Measurements from ENCODE around the gene UTRN. TPM values are rescaled to one million over a fixed set of nuclear protein-coding genes. Genes with fewer than 3 reads are reported as not detected.

UTRN gene
- polyA plus RNA-seq = 50.8 TPM
- long read RNA-seq, donor 1, partial matches to known transcripts = 0 of 1 reads
- long read RNA-seq, donor 1, other reads (novel, unspliced or antisense) = 0 of 1 reads
- long read RNA-seq, donor 2, partial matches to known transcripts = 27 of 27 reads
- long read RNA-seq, donor 2, other reads (novel, unspliced or antisense) = 0 of 27 reads
- long read RNA-seq, donor 3, partial matches to known transcripts = 0 of 3 reads
- long read RNA-seq, donor 3, other reads (novel, unspliced or antisense) = 0 of 3 reads
- long read RNA-seq, donor 4 = 0 reads
- long read RNA-seq, donor 5, partial matches to known transcripts = 0 of 1 reads
- long read RNA-seq, donor 5, other reads (novel, unspliced or antisense) = 0 of 1 reads
- long read RNA-seq, donor 6 = 0 reads
- long read RNA-seq, donor 7, partial matches to known transcripts = 0 of 1 reads
- long read RNA-seq, donor 7, other reads (novel, unspliced or antisense) = 0 of 1 reads
- long read RNA-seq, donor 8 = 0 reads
- long read RNA-seq, donor 9, partial matches to known transcripts = 0 of 1 reads
- long read RNA-seq, donor 9, other reads (novel, unspliced or antisense) = 0 of 1 reads
- long read RNA-seq, donor 10, partial matches to known transcripts = 24 of 24 reads
- long read RNA-seq, donor 10, other reads (novel, unspliced or antisense) = 0 of 24 reads
- long read RNA-seq, donor 11 = 0 reads

DNA sequence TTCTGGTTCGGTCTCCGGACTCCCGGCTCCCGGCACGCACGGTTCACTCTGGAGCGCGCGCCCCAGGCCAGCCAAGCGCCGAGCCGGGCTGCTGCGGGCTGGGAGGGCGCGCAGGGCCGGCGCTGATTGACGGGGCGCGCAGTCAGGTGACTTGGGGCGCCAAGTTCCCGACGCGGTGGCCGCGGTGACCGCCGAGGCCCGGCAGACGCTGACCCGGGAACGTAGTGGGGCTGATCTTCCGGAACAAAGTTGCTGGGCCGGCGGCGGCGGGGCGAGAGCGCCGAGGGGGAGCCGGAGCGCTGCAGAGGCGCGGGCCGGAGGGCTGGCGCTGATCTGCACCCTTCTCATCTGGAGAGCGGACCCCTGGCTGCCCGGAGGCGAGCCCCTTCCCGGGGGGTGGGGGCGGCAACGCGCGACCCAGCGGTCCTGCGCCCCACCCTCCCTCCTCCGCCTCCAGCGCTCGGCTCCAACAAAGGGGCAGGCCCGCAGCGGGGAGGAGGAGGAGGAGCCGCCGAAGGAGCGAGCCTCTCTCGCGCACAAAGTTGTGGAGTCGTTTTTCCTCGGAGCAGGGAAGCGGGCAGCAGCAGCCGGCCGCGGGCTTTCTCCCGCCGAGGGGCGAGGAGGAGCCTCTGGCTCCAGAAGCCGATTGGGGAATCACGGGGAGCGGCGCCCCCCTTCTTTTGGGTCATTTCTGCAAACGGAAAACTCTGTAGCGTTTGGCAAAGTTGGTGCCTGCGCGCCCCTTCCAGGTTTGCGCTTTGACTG is at the start of gene UTRN:
Gene UTRN, plus strand, starts transcription at position 553 of the 765 bp plus-strand sequence. CDS start 6,494 bp downstream, outside the sequence.
- peak within 1 kb of the TSS; percentile 90 for H3K4me3 ChIP-seq (ENCODE audit: low read length)
- H3K27me3 ChIP-seq (ENCODE audit: control insufficient read depth, insufficient read depth, low read length) = no peaks in the 10 kb centered on the region
- H3K36me3 ChIP-seq (ENCODE audit: control insufficient read depth, insufficient read depth, low read length) = no peaks in the 10 kb centered on the region
- peak; percentile 60 to 89 for DNase-seq
- H3K4me1 ChIP-seq (ENCODE audit: control insufficient read depth, insufficient read depth, low read length) = peaks cover 3% of the 10 kb centered on the region
- no CpG with 5 or more reads among the region's 84 CpGs for WGBS (ENCODE audit: insufficient coverage, low lambda C conversion rate)
- peak within 1 kb of the TSS; percentile 84 for H3K27ac ChIP-seq (ENCODE audit: low read length)
- H3K9me3 ChIP-seq (ENCODE audit: control insufficient read depth, low read depth, low read length) = no peaks in the 10 kb centered on the region

GRCh38 chr6:144244688-144245087 is 40.4 kb upstream of the UTRN start:
- Histone ChIP-seq H3K4me3 (ENCODE audit: low read length) (no peak overlapping the region), H3K36me3 (ENCODE audit: control insufficient read depth, insufficient read depth, low read length) (no peaks in the 10 kb centered on the region), H3K27me3 (ENCODE audit: control insufficient read depth, insufficient read depth, low read length) (no peaks in the 10 kb centered on the region), H3K9me3 (ENCODE audit: control insufficient read depth, low read depth, low read length) (no peaks in the 10 kb centered on the region), H3K27ac (ENCODE audit: low read length) (no peak overlapping the region), H3K4me1 (ENCODE audit: control insufficient read depth, insufficient read depth, low read length) (no peaks in the 10 kb centered on the region)
- DNase-seq = no peak
- no CpG with 5 or more reads among the region's 4 CpGs for WGBS (ENCODE audit: insufficient coverage, low lambda C conversion rate)

DNA sequence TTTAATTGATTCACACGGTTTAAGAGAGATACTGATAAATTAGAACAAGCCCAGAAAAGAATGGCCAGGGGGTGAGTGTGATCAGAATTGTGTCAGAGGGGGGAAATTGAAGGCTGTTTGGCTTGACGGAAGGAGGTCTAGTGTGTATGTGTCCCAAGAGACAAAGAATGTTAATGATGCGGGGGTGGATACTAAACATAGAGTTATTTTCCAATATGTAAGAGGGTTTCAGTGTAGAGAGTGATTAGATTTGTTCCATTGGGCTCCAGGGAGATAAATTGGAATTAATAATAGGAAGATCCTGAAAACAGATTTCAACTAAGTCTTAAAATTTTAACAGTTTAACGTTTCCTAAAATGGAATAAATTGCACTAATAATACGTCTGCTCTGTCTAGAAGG is 38.1 kb upstream of the UTRN start:
- WGBS (ENCODE audit: insufficient coverage, low lambda C conversion rate) = 92% methylated on average over 5 of the region's 5 CpGs
- Histone ChIP-seq H3K9me3 (ENCODE audit: control insufficient read depth, low read depth, low read length) (no peaks in the 10 kb centered on the region), H3K27me3 (ENCODE audit: control insufficient read depth, insufficient read depth, low read length) (no peaks in the 10 kb centered on the region), H3K4me1 (ENCODE audit: control insufficient read depth, insufficient read depth, low read length) (no peaks in the 10 kb centered on the region), H3K27ac (ENCODE audit: low read length) (no peak overlapping the region), H3K4me3 (ENCODE audit: low read length) (no peak overlapping the region), H3K36me3 (ENCODE audit: control insufficient read depth, insufficient read depth, low read length) (no peaks in the 10 kb centered on the region)
- no peak for DNase-seq

- no peak for DNase-seq
- no peaks in the 10 kb centered on the region for H3K27me3 ChIP-seq (ENCODE audit: control insufficient read depth, insufficient read depth, low read length)
- H3K4me1 ChIP-seq (ENCODE audit: control insufficient read depth, insufficient read depth, low read length) = no peaks in the 10 kb centered on the region
- WGBS (ENCODE audit: insufficient coverage, low lambda C conversion rate) = no CpG with 5 or more reads among the region's 2 CpGs
- H3K27ac ChIP-seq (ENCODE audit: low read length) = no peak overlapping the region
- no peaks in the 10 kb centered on the region for H3K9me3 ChIP-seq (ENCODE audit: control insufficient read depth, low read depth, low read length)
- H3K4me3 ChIP-seq (ENCODE audit: low read length) = no peak overlapping the region
- no peaks in the 10 kb centered on the region for H3K36me3 ChIP-seq (ENCODE audit: control insufficient read depth, insufficient read depth, low read length)
Measured at GRCh38 chr6:144248003-144248402, 37.1 kb upstream of the UTRN start.

GRCh38 chr6:144248476-144249301 is 36.4 kb upstream of the UTRN start:
- Histone ChIP-seq H3K27me3 (ENCODE audit: control insufficient read depth, insufficient read depth, low read length) (no peaks in the 10 kb centered on the region), H3K4me3 (ENCODE audit: low read length) (no peak overlapping the region), H3K27ac (ENCODE audit: low read length) (no peak overlapping the region), H3K36me3 (ENCODE audit: control insufficient read depth, insufficient read depth, low read length) (no peaks in the 10 kb centered on the region), H3K9me3 (ENCODE audit: control insufficient read depth, low read depth, low read length) (no peaks in the 10 kb centered on the region), H3K4me1 (ENCODE audit: control insufficient read depth, insufficient read depth, low read length) (no peaks in the 10 kb centered on the region)
- peak in 1 of 2 donors; percentile 7 for DNase-seq
- 67% methylated on average over 1 of the region's 3 CpGs for WGBS (ENCODE audit: insufficient coverage, low lambda C conversion rate)

- Histone ChIP-seq H3K4me1 (ENCODE audit: control insufficient read depth, insufficient read depth, low read length) (no peaks in the 10 kb centered on the region), H3K27ac (ENCODE audit: low read length) (no peak overlapping the region), H3K4me3 (ENCODE audit: low read length) (no peak overlapping the region), H3K27me3 (ENCODE audit: control insufficient read depth, insufficient read depth, low read length) (no peaks in the 10 kb centered on the region), H3K36me3 (ENCODE audit: control insufficient read depth, insufficient read depth, low read length) (no peaks in the 10 kb centered on the region), H3K9me3 (ENCODE audit: control insufficient read depth, low read depth, low read length) (no peaks in the 10 kb centered on the region)
- no peak for DNase-seq
- WGBS (ENCODE audit: insufficient coverage, low lambda C conversion rate) = no CpG with 5 or more reads among the region's 3 CpGs
Measured at GRCh38 chr6:144250276-144250675, 34.9 kb upstream of the UTRN start.

DNA sequence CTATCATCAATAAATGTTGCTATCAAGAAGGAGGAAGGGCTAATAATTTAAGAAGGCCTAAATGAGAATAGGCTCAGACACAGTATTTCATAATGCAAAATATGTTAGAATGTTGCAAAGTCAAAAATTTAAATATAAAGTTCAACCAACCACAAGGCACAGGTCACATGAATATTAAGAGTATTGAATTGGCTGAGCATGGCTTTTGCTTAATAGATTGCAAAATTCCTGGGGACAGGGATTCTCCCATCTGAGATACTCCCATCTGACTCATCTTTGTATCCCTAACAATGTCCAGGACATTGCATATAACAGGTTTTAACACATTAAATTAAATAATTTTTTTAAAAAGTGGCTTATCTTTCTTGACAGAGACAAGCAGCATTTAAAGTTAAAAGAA is 32.9 kb upstream of the UTRN start:
- H3K36me3 ChIP-seq (ENCODE audit: control insufficient read depth, insufficient read depth, low read length) = no peaks in the 10 kb centered on the region
- H3K4me1 ChIP-seq (ENCODE audit: control insufficient read depth, insufficient read depth, low read length) = no peaks in the 10 kb centered on the region
- no peaks in the 10 kb centered on the region for H3K9me3 ChIP-seq (ENCODE audit: control insufficient read depth, low read depth, low read length)
- H3K27ac ChIP-seq (ENCODE audit: low read length) = no peak overlapping the region
- H3K27me3 ChIP-seq (ENCODE audit: control insufficient read depth, insufficient read depth, low read length) = no peaks in the 10 kb centered on the region
- no peak overlapping the region for H3K4me3 ChIP-seq (ENCODE audit: low read length)
- DNase-seq = no peak

DNA sequence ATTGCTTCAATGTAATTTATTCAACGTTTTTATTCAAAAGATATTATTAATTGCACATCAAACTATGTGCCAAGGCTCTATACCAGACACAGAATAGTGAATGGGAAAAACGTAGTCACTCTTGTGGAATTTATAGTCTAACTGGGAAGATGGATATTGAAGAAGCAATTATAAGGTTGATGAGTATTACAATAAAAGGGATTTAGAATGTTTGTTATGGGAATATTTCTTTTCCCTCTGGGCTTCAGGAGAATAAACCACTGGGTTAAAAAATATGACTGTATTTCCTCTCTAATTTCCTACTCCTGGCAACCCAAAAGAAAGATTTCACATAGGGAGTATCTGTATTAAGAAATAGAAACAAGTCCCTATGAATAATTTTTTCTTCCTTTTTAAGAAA is 25.1 kb upstream of the UTRN start:
- H3K9me3 ChIP-seq (ENCODE audit: control insufficient read depth, low read depth, low read length) = no peaks in the 10 kb centered on the region
- peaks cover 7% of the 10 kb centered on the region for H3K4me1 ChIP-seq (ENCODE audit: control insufficient read depth, insufficient read depth, low read length)
- no peak overlapping the region for H3K27ac ChIP-seq (ENCODE audit: low read length)
- no peak for DNase-seq
- H3K27me3 ChIP-seq (ENCODE audit: control insufficient read depth, insufficient read depth, low read length) = no peaks in the 10 kb centered on the region
- WGBS (ENCODE audit: insufficient coverage, low lambda C conversion rate) = 100% methylated on average over 1 of the region's 2 CpGs
- no peaks in the 10 kb centered on the region for H3K36me3 ChIP-seq (ENCODE audit: control insufficient read depth, insufficient read depth, low read length)
- H3K4me3 ChIP-seq (ENCODE audit: low read length) = no peak overlapping the region

- no peaks in the 10 kb centered on the region for H3K27me3 ChIP-seq (ENCODE audit: control insufficient read depth, insufficient read depth, low read length)
- no peak overlapping the region for H3K4me3 ChIP-seq (ENCODE audit: low read length)
- no peaks in the 10 kb centered on the region for H3K9me3 ChIP-seq (ENCODE audit: control insufficient read depth, low read depth, low read length)
- peaks cover 11% of the 10 kb centered on the region for H3K4me1 ChIP-seq (ENCODE audit: control insufficient read depth, insufficient read depth, low read length)
- no peak for DNase-seq
- H3K36me3 ChIP-seq (ENCODE audit: control insufficient read depth, insufficient read depth, low read length) = no peaks in the 10 kb centered on the region
- H3K27ac ChIP-seq (ENCODE audit: low read length) = no peak overlapping the region
- WGBS (ENCODE audit: insufficient coverage, low lambda C conversion rate) = 57% methylated on average over 1 of the region's 10 CpGs
Measured at GRCh38 chr6:144262470-144263369, 22.4 kb upstream of the UTRN start.

Data from large intestine (tissue), 12 donors.